Endothelial cell of umbilical vein (primary cell): ENCODE results near the gene DMRT1. TPM values are rescaled to one million over a fixed set of nuclear protein-coding genes. Genes with fewer than 3 reads are reported as not detected.

Source experiments
- BruUV-seq: library from RNA; stranded (reverse); fragments of 400-500 nt; replicated peaks from 2 replicates; lab custom pipeline; 2021; lab: Mats Ljungman, UMichigan
- CTCF ChIA-PET: fragments of 300-600, 350-600 bp; sonication (Branson Sonifier 250); formaldehyde crosslinking; loops from one replicate; lab custom pipeline; 2021; ENCODE audit warnings: antibody characterized with exemption, inconsistent platforms; lab: Charles Lee
- POLR2A ChIA-PET: fragments of 300-600, 350-600 bp; sonication (Branson Sonifier 250); formaldehyde crosslinking; loops from one replicate; lab custom pipeline; 2021; ENCODE audit warnings: antibody characterized with exemption, inconsistent platforms; lab: Charles Lee
- DNase-seq: peaks from one replicate; pipeline ENCODE4 v3.0.0-alpha.2; 2011; ENCODE audit warnings: low read depth, low spot score
- FAIRE-seq: peaks from 2 replicates; lab custom pipeline; 2011; peaks lifted over from hg19 to GRCh38; lab: Jason Lieb, UNC
- H2AFZ ChIP-seq: 2 replicates; pipeline ENCODE4 v1.6.0; 2012; ENCODE audit warnings: low read depth, low read length, control low read depth, inconsistent platforms
- H3K27ac ChIP-seq: 2 replicates; pipeline ENCODE4 v1.5.1; 2011; ENCODE audit warnings: low read depth, mild to moderate bottlenecking, control low read depth, low read length, moderate library complexity; ENCODE audit not compliant: insufficient read depth
- H3K27me3 ChIP-seq, 2 experiments: 2 replicates each; pipeline versions ENCODE4 v1.6.0 to v1.6.1; 2011; ENCODE audit warnings: low read length in 2 of 2, mixed read lengths in 1 of 2; ENCODE audit not compliant: control insufficient read depth in 2 of 2, insufficient read depth in 2 of 2
- H3K36me3 ChIP-seq, 2 experiments: 2 replicates in 1 of 2; 3 replicates in 1 of 2; pipeline ENCODE4 v1.5.1; 2011; ENCODE audit warnings: low read length in 2 of 2, mild to moderate bottlenecking in 1 of 2, moderate library complexity in 1 of 2; ENCODE audit not compliant: control insufficient read depth in 2 of 2, insufficient read depth in 2 of 2; ENCODE audit errors: extremely low read depth in 1 of 2
- H3K4me1 ChIP-seq: 3 replicates; pipeline ENCODE4 v1.5.1; 2011; ENCODE audit warnings: mild to moderate bottlenecking, low read length; ENCODE audit not compliant: control insufficient read depth, insufficient read depth; ENCODE audit errors: extremely low read depth
- H3K4me2 ChIP-seq: 2 replicates; pipeline ENCODE4 v1.6.1; 2011; ENCODE audit warnings: low read length, control low read depth, mixed read lengths; ENCODE audit not compliant: insufficient read depth
- H3K4me3 ChIP-seq, 3 experiments: fragments of 200-600 bp in 1 of 3; sonication (generic), shearing (Covaris generic) in 1 of 3; replicated peaks in 1 of 3; 2 replicates each; pipeline ENCODE4 v1.5.1; 2011 to 2016; ENCODE audit warnings: control low read depth in 3 of 3, low read length in 3 of 3, mild to moderate bottlenecking in 2 of 3, inconsistent platforms in 1 of 3, low read depth in 1 of 3, moderate library complexity in 1 of 3; ENCODE audit not compliant: insufficient read depth in 1 of 3
- H3K79me2 ChIP-seq: 2 replicates; pipeline ENCODE4 v1.6.0; 2012; ENCODE audit warnings: low read length, inconsistent platforms; ENCODE audit not compliant: control insufficient read depth, insufficient read depth
- H3K9ac ChIP-seq: replicated peaks from 2 replicates; pipeline ENCODE3; 2011; ENCODE audit warnings: low read length, control low read depth; ENCODE audit not compliant: insufficient read depth; ENCODE audit errors: extremely low read depth
- H3K9me1 ChIP-seq: replicated peaks from 3 replicates; pipeline ENCODE4 v1.6.0; 2011; ENCODE audit warnings: mild to moderate bottlenecking, low read length; ENCODE audit not compliant: control insufficient read depth, insufficient read depth; ENCODE audit errors: extremely low read depth
- H3K9me3 ChIP-seq: replicated peaks from 2 replicates; pipeline ENCODE4 v1.5.1; 2012; ENCODE audit warnings: low read length, inconsistent platforms; ENCODE audit not compliant: control insufficient read depth, insufficient read depth
- H4K20me1 ChIP-seq: replicated peaks from 2 replicates; pipeline ENCODE3; 2011; ENCODE audit warnings: mild to moderate bottlenecking, low read length; ENCODE audit not compliant: control insufficient read depth, insufficient read depth; ENCODE audit errors: extremely low read depth
- EZH2 ChIP-seq: IDR thresholded peaks from 2 replicates; pipeline ENCODE4 v1.6.1; 2012; ENCODE audit warnings: borderline replicate concordance, low read depth, mild to moderate bottlenecking, moderate library complexity, low read length, inconsistent platforms; ENCODE audit not compliant: severe bottlenecking
- FOS ChIP-seq: IDR thresholded peaks from 2 replicates; pipeline ENCODE4 v1.6.1; 2011; ENCODE audit warnings: mild to moderate bottlenecking, low read length, moderate library complexity, borderline replicate concordance; ENCODE audit not compliant: insufficient read depth
- GATA2 ChIP-seq: IDR thresholded peaks from 2 replicates; pipeline ENCODE4 v1.7.0; 2011; ENCODE audit warnings: low read depth, mild to moderate bottlenecking, moderate library complexity, mixed read lengths, low read length; ENCODE audit not compliant: insufficient read length, insufficient read depth
- MYC ChIP-seq: IDR thresholded peaks from one replicate; pipeline ENCODE4 v1.6.1; 2011; ENCODE audit warnings: mild to moderate bottlenecking, low read depth, low read length
- POLR2A ChIP-seq: IDR thresholded peaks from 2 replicates; pipeline ENCODE4 v1.6.1; 2012; ENCODE audit warnings: low read depth, mild to moderate bottlenecking, control low read depth, low read length
- POLR2AphosphoS5 ChIP-seq: IDR thresholded peaks from 2 replicates; pipeline ENCODE4 v1.6.1; 2012; ENCODE audit warnings: low read depth, mild to moderate bottlenecking, control low read depth, low read length, moderate library complexity; ENCODE audit not compliant: insufficient read depth
- dilution Hi-C: fragments of 300-500 bp; cut with MboI; formaldehyde crosslinking; loops from one replicate; pipeline ENCODE4 v1.15.0; 2019; ENCODE audit warnings: low sequenced_read_pairs; ENCODE audit not compliant: extremely low pct_ligation_motif_present
- intact Hi-C: fragments of 100-400 bp; cut with micrococcal nuclease; formaldehyde crosslinking; loops from one replicate; pipeline ENCODE4 v1.10.0; 2022
- polyA plus RNA-seq, 4 experiments: library from polyadenylated mRNA; depleted of rRNA in 3 of 4; stranded (reverse) in 3 of 4; unstranded in 1 of 4; fragments of >200 nt; gene quantifications; 2 replicates each; pipeline versions ENCODE4 v1.2.1 to v1.2.3, GENCODE V29; 2011 to 2012; ENCODE audit warnings: missing spikeins in 1 of 4
- total RNA-seq: library from RNA; stranded (reverse); gene quantifications from 2 replicates; pipeline ENCODE4 v1.2.3, GENCODE V29; 2021
- TF ChIP-seq, protein P1 (sequence below): IDR thresholded peaks from 2 replicates; pipeline ENCODE4 v1.6.1; 2011; ENCODE audit not compliant: insufficient read depth, insufficient read length
- TF ChIP-seq, protein P2 (sequence below), 2 donors: IDR thresholded peaks; 1 replicate in 1 of 2; 2 replicates in 1 of 2; pipeline ENCODE4 v1.5.1; 2011; ENCODE audit warnings: low read length in 2 of 2, mild to moderate bottlenecking in 2 of 2, moderate library complexity in 2 of 2, control low read depth in 1 of 2, inconsistent platforms in 1 of 2, low read depth in 1 of 2; ENCODE audit not compliant: insufficient read depth in 1 of 2; ENCODE audit errors: extremely low read depth in 1 of 2

The DMRT1 gene
- total and polyA plus RNA-seq, 2 donors (not counting 3 experiments of a cell fraction or from before 2014, with no cell fraction given): 0.08 to 0.20 TPM

DNA sequence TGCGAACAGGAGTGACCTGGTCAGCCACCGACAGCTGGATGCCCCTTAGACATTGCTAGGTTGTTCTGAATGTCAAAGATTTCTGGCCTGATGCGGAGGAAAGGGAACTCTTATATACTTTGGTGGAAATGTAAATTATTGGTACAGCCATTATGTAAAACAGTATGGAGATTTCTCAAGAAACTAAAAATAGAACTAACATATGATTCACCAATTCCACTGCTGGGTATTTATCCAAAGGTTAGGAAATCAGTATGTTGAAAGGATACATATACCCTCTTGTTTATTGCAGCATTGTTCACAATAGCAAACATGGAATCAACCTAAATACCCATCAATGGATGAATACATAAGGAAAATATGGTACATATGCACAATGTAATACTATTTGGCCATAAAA is 166.7 kb downstream of the DMRT1 start:
- FAIRE-seq (no peak), DNase-seq (no peak)
- dilution Hi-C loops: no loop called here
- H2AFZ ChIP-seq: no peak overlapping the region
- H3K9me1 ChIP-seq: no peaks in the 10 kb centered on the region
- no peaks in the 10 kb centered on the region for H3K9me3 ChIP-seq
- no peak overlapping the region for H3K27ac ChIP-seq
- no peak overlapping the region for H3K4me3 ChIP-seq
- POLR2A ChIA-PET: no interaction called here
- H3K9ac ChIP-seq: no peak overlapping the region
- H3K36me3 ChIP-seq: no peaks in the 10 kb centered on the region
- BruUV-seq: no TSS peak
- no peaks in the 10 kb centered on the region for H4K20me1 ChIP-seq
- H3K4me2 ChIP-seq: no peak overlapping the region
- TF ChIP-seq POLR2A (no peak), MYC (no peak), POLR2AphosphoS5 (no peak), FOS (no peak), EZH2 (no peak)
- TF ChIP-seq, protein P1, sequence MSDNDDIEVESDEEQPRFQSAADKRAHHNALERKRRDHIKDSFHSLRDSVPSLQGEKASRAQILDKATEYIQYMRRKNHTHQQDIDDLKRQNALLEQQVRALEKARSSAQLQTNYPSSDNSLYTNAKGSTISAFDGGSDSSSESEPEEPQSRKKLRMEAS: no peak
- no peaks in the 10 kb centered on the region for H3K27me3 ChIP-seq
- H3K4me1 ChIP-seq: no peaks in the 10 kb centered on the region
- intact Hi-C loops: loop anchor here (5.0 kb wide), 2 partner anchors 201 to 246 kb away; no protein-coding TSS in a partner anchor
- no peaks in the 10 kb centered on the region for H3K79me2 ChIP-seq
- CTCF ChIA-PET: interaction anchor here (1.4 to 3.8 kb wide), 7 partner anchors 11 to 661 kb away, joined by 8 to 50 read pairs (median 11); no protein-coding TSS in a partner anchor

DNA sequence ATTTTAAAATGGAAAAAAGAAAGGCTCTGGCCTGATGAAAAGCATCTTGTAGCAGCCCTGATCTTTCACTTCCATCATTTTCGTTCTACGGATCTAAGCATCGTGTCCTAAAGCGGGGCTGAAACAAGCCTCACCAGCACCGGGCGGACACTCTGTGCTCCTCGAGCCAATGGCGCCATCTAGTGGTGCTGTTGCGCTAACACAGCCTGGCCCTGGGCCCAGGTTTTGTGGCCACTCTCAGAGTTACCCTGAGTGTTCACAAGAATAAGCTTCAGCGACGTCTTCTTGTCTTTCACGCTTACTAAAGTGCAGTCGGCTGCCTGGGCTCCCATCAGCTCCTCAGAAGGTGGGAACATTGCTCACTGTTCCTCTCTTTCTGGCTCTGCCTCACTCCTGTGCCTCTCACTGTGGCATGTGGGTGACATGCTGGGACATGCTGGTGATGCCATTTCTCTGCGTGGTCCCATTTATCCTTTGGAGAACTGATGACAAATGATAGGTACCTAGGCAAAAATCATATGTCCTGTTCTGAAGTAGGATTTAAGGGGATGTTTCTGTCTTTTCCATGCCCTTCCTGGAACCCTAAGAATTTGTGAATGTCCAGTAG is 167.7 kb downstream of the DMRT1 start:
- ChIA-PET POLR2A (no interaction called here), CTCF (interaction anchor here (0.5 to 3.8 kb wide), 54 partner anchors 9 to 1078 kb away, joined by 3 to 50 read pairs (median 4); no protein-coding TSS in a partner anchor)
- Histone ChIP-seq H3K4me2 (no peak overlapping the region), H3K9me3 (no peaks in the 10 kb centered on the region), H3K27me3 (no peaks in the 10 kb centered on the region), H3K4me1 (no peaks in the 10 kb centered on the region), H3K9ac (no peak overlapping the region), H3K27ac (no peak overlapping the region), H2AFZ (peak overlapping the region; percentile 44), H4K20me1 (no peaks in the 10 kb centered on the region), H3K36me3 (no peaks in the 10 kb centered on the region), H3K79me2 (no peaks in the 10 kb centered on the region), H3K4me3 (no peak overlapping the region), H3K9me1 (no peaks in the 10 kb centered on the region)
- BruUV-seq: no TSS peak
- FAIRE-seq (peak; percentile 86), DNase-seq (peak; percentile 69)
- dilution Hi-C loops: no loop called here
- TF ChIP-seq, protein P2, sequence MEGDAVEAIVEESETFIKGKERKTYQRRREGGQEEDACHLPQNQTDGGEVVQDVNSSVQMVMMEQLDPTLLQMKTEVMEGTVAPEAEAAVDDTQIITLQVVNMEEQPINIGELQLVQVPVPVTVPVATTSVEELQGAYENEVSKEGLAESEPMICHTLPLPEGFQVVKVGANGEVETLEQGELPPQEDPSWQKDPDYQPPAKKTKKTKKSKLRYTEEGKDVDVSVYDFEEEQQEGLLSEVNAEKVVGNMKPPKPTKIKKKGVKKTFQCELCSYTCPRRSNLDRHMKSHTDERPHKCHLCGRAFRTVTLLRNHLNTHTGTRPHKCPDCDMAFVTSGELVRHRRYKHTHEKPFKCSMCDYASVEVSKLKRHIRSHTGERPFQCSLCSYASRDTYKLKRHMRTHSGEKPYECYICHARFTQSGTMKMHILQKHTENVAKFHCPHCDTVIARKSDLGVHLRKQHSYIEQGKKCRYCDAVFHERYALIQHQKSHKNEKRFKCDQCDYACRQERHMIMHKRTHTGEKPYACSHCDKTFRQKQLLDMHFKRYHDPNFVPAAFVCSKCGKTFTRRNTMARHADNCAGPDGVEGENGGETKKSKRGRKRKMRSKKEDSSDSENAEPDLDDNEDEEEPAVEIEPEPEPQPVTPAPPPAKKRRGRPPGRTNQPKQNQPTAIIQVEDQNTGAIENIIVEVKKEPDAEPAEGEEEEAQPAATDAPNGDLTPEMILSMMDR (IDR thresholded peaks at IDR 0.05; ENCODE audit: extremely low read depth in 1 of 2, insufficient read depth in 1 of 2, low read depth in 1 of 2, low read length in 2 of 2): peak; percentile 90 to 95
- TF ChIP-seq GATA2 (no peak), POLR2A (no peak)
- intact Hi-C loops: loop anchor here (1.0 to 5.0 kb wide), 6 partner anchors 116 to 662 kb away; no protein-coding TSS in a partner anchor
